Thyroid gland (tissue), 4 donors: ENCODE results near the gene ZNF700. TPM values are rescaled to one million over a fixed set of nuclear protein-coding genes. Genes with fewer than 3 reads are reported as not detected.

Source experiments
- DNase-seq, 2 donors: peaks; one replicate each; pipeline ENCODE4 v3.0.0-alpha.2; 2019
- H3K27ac ChIP-seq, 3 donors: fragments of 200-600 bp; sonication (generic); 1 replicate in 2 of 3; 2 replicates in 1 of 3; pipeline ENCODE4 v1.5.1; 2016 to 2019; ENCODE audit warnings: mild to moderate bottlenecking in 1 of 3, moderate library complexity in 1 of 3
- H3K27me3 ChIP-seq: fragments of 200-600 bp; sonication (generic); one replicate; pipeline ENCODE4 v1.5.1; 2019
- H3K36me3 ChIP-seq, 2 donors: fragments of 200-600 bp; sonication (generic); one replicate each; pipeline ENCODE4 v1.5.1; 2016 to 2019
- H3K4me1 ChIP-seq, 2 donors: fragments of 200-600 bp; sonication (generic); one replicate each; pipeline ENCODE4 v1.5.1; 2017 to 2019
- H3K4me3 ChIP-seq, 3 donors: fragments of 200-600 bp; sonication (generic); replicated peaks in 1 of 3; 1 replicate in 2 of 3; 2 replicates in 1 of 3; pipeline ENCODE4 v1.5.1; 2016; ENCODE audit warnings: mild to moderate bottlenecking in 1 of 3
- H3K9me3 ChIP-seq: fragments of 200-600 bp; sonication (generic); one replicate; pipeline ENCODE4 v1.5.1; 2017
- POLR2A ChIP-seq, 2 donors: fragments of 450-650 bp; IDR thresholded peaks; one replicate each; pipeline ENCODE4 v1.6.1; 2017; ENCODE audit warnings: antibody characterized with exemption in 2 of 2, mild to moderate bottlenecking in 2 of 2, moderate library complexity in 1 of 2
- WGBS, 2 donors: methylation state at CpG; one replicate each; pipeline ENCODE4 v1.1.5; 2017; 5-methylcytosine and 5-hydroxymethylcytosine counted together
- intact Hi-C: fragments of 100-400 bp; cut with DNase I; formaldehyde crosslinking; loops from one replicate; pipeline ENCODE4 v1.15.1; 2023
- total RNA-seq, 4 donors: library from RNA; depleted of rRNA; stranded (reverse); fragments of >200 nt; gene quantifications; one replicate each; pipeline ENCODE4 v1.2.3, GENCODE V29; 2016
- TF ChIP-seq, protein P1 (sequence below), 6 experiments: fragments of 200-600 bp in 3 of 6; fragments of 450-650 bp in 3 of 6; sonication (generic) in 3 of 6; IDR thresholded peaks; one replicate each; pipeline ENCODE4 v1.5.1; 2016 to 2019; ENCODE audit warnings: antibody characterized with exemption in 6 of 6, mild to moderate bottlenecking in 2 of 6, inconsistent platforms in 1 of 6, moderate library complexity in 1 of 6

Gene ZNF700
- total RNA-seq, 4 donors from 2014 or later: 10.9 to 23.1 (median 16.0) TPM

DNA sequence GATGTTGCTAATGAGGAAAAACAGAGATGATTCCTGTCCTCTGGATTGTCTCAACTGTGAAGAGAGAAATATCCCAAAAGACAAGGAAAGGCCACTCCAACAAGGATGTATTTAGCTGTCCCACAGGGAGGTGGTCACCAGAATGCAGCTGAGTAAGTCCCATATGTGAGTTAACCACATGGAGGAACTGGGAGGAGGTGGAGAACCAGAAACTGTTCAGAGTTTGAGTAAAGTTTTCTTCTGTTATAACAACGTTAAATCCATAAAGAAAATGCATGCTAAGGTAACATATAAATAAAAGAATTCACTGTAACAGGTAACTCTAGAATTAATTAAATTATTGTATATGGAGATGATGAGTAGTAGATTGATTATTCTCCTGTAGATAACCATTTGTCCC lies 45.3 kb downstream of the ZNF700 start:
- peaks cover 0 to 16% of the 10 kb centered on the region in 2 donors for H3K4me1 ChIP-seq
- H3K4me3 ChIP-seq: no peak overlapping the region
- no peak overlapping the region for H3K27ac ChIP-seq
- WGBS, 2 donors: 86% methylated on average over 1 of the region's 1 CpG
- no peak for TF ChIP-seq POLR2A (IDR thresholded peaks at IDR 0.05)
- TF ChIP-seq, protein P1, sequence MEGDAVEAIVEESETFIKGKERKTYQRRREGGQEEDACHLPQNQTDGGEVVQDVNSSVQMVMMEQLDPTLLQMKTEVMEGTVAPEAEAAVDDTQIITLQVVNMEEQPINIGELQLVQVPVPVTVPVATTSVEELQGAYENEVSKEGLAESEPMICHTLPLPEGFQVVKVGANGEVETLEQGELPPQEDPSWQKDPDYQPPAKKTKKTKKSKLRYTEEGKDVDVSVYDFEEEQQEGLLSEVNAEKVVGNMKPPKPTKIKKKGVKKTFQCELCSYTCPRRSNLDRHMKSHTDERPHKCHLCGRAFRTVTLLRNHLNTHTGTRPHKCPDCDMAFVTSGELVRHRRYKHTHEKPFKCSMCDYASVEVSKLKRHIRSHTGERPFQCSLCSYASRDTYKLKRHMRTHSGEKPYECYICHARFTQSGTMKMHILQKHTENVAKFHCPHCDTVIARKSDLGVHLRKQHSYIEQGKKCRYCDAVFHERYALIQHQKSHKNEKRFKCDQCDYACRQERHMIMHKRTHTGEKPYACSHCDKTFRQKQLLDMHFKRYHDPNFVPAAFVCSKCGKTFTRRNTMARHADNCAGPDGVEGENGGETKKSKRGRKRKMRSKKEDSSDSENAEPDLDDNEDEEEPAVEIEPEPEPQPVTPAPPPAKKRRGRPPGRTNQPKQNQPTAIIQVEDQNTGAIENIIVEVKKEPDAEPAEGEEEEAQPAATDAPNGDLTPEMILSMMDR (IDR thresholded peaks at IDR 0.05): no peak
- no peaks in the 10 kb centered on the region for H3K36me3 ChIP-seq
- H3K27me3 ChIP-seq: no peaks in the 10 kb centered on the region
- no peak for DNase-seq
- intact Hi-C loops: no loop called here
- no peaks in the 10 kb centered on the region for H3K9me3 ChIP-seq

DNA sequence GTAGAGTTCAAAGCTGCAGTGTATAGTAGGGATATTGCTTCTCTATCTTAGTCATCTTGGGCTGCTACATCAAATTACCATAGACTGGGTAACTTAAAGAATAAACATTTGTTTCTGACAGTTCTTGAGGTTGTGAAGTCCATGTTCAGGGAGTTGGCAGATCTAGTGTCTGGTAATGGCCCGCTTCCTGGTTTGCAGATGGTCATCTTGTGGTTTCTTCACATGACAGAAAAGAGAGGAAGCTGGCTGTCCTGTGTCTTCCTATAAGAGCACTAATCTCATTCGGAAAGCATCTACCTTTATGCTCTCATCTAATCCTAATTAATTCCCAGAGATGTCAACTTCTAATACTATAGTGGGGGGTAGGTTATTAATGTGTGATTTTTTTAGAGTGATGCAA lies 46.1 kb downstream of the ZNF700 start:
- Histone ChIP-seq H3K4me1 (peaks cover 0 to 10% of the 10 kb centered on the region in 2 donors), H3K36me3 (no peaks in the 10 kb centered on the region), H3K27ac (no peak overlapping the region), H3K27me3 (no peaks in the 10 kb centered on the region), H3K9me3 (no peaks in the 10 kb centered on the region), H3K4me3 (no peak overlapping the region)
- DNase-seq: no peak
- WGBS, 2 donors: 88 to 91% methylated on average over 2 of the region's 2 CpGs
- intact Hi-C loops: no loop called here
- TF ChIP-seq POLR2A (IDR thresholded peaks at IDR 0.05): no peak
- TF ChIP-seq, protein P1 (IDR thresholded peaks at IDR 0.05): no peak

DNA sequence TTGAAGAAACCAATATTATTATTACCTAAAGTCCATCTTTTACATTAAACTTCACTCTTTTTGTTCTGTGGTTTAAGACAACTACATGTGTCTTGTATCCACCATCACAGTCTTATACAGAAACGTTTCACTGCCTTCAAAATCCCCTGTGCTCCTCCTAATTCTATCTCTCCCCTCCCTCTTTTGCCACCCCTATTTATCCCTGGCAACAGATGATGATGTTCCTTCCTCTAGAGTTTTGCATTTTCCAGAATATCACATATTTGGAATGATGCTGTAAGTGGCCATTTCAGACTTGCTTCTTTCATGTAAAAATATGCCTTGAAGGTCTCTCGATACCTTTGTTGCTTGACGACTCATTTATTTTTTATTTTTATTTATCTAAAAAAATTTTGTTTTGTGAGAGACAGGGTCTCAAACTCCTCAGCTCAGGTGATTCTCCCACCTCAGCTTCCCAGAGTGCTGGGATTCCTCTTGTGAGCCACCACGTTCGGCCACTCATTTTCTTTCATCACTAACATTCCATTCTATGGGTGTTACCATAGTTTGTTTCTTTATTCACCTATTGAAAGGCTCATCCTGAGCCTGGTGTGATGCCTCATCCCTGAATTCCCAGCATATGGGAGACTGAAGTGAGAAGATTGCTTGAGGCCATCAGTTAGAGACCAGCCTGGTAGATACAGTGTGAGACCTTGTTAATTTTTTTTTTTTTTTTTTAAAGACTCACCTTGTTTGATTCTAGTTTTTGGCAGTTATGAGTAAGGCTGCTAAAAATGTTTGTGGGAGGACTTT lies 48.3 kb downstream of the ZNF700 start:
- Histone ChIP-seq H3K4me3 (no peak overlapping the region), H3K27me3 (no peaks in the 10 kb centered on the region), H3K4me1 (no peaks in the 10 kb centered on the region), H3K27ac (no peak overlapping the region), H3K36me3 (peaks cover 6 to 10% of the 10 kb centered on the region in 2 donors), H3K9me3 (no peaks in the 10 kb centered on the region)
- no peak for DNase-seq
- TF ChIP-seq, protein P1 (IDR thresholded peaks at IDR 0.05): no peak
- no peak for TF ChIP-seq POLR2A (IDR thresholded peaks at IDR 0.05)
- intact Hi-C loops: no loop called here
- 86 to 87% methylated on average over 5 of the region's 5 CpGs for WGBS, 2 donors

DNA sequence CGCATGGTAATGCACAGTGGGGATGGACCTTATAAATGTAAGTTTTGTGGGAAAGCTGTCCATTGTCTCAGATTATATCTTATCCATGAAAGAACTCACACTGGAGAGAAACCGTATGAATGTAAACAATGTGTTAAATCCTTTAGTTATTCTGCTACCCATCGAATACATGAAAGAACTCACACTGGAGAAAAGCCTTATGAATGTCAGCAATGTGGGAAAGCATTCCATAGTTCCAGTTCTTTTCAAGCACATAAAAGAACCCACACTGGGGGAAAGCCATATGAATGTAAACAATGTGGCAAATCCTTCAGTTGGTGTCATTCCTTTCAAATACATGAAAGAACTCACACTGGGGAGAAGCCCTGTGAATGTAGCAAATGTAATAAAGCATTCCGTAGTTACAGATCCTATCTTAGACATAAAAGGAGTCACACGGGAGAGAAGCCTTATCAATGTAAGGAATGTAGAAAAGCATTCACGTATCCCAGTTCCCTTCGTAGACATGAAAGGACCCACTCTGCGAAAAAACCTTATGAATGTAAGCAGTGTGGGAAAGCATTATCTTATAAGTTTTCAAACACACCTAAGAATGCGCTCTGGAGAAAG lies 53.7 kb downstream of the ZNF700 start:
- Histone ChIP-seq H3K36me3 (peaks cover 19 to 23% of the 10 kb centered on the region in 2 donors), H3K4me1 (no peaks in the 10 kb centered on the region), H3K9me3 (no peaks in the 10 kb centered on the region), H3K4me3 (no peak overlapping the region), H3K27me3 (no peaks in the 10 kb centered on the region), H3K27ac (no peak overlapping the region)
- intact Hi-C loops: no loop called here
- 95 to 96% methylated on average over 9 of the region's 9 CpGs for WGBS, 2 donors
- TF ChIP-seq, protein P1 (IDR thresholded peaks at IDR 0.05): no peak
- no peak for TF ChIP-seq POLR2A (IDR thresholded peaks at IDR 0.05)
- DNase-seq: no peak

DNA sequence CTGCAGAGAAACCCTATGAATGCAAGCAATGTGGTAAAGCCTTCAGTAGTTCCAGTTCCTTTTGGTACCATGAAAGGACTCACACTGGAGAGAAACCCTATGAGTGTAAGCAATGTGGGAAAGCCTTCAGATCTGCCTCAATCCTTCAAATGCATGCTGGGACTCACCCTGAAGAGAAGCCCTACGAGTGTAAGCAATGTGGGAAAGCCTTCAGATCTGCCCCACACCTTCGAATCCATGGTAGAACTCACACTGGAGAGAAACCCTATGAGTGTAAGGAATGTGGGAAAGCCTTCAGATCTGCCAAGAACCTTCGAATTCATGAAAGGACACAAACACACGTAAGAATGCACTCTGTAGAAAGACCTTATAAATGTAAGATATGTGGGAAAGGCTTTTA lies 54.6 kb downstream of the ZNF700 start:
- Histone ChIP-seq H3K27ac (no peak overlapping the region), H3K4me1 (no peaks in the 10 kb centered on the region), H3K4me3 (no peak overlapping the region), H3K9me3 (no peaks in the 10 kb centered on the region), H3K36me3 (peaks cover 19 to 23% of the 10 kb centered on the region in 2 donors), H3K27me3 (no peaks in the 10 kb centered on the region)
- TF ChIP-seq, protein P1 (IDR thresholded peaks at IDR 0.05): no peak
- no peak for TF ChIP-seq POLR2A (IDR thresholded peaks at IDR 0.05)
- 86 to 93% methylated on average over 4 of the region's 4 CpGs for WGBS, 2 donors
- DNase-seq: no peak
- intact Hi-C loops: no loop called here
